WERI-Rb-1 (cell line): ENCODE results near the gene MLPH.

Source experiments
- DNase-seq: peaks from one replicate; pipeline ENCODE4 v3.0.0-alpha.2; 2020
- H3K27ac ChIP-seq: fragments of 250-450 bp; sonication (Bioruptor Pico); 2 replicates; pipeline ENCODE4 v1.5.1; 2020; ENCODE audit warnings: mild to moderate bottlenecking, moderate library complexity
- H3K27me3 ChIP-seq: fragments of 250-450 bp; sonication (Bioruptor Pico); 2 replicates; pipeline ENCODE4 v1.5.1; 2021; ENCODE audit warnings: mild to moderate bottlenecking, low read depth, moderate library complexity; ENCODE audit not compliant: insufficient read depth, severe bottlenecking
- H3K36me3 ChIP-seq: fragments of 250-450 bp; sonication (Bioruptor Pico); 2 replicates; pipeline ENCODE4 v1.5.1; 2020; ENCODE audit warnings: mild to moderate bottlenecking, moderate library complexity
- H3K4me3 ChIP-seq: 2 replicates; pipeline ENCODE4 v1.5.1; 2011; ENCODE audit warnings: low read depth, mild to moderate bottlenecking, control low read depth, low read length
- H3K9me3 ChIP-seq: fragments of 250-450 bp; sonication (Bioruptor Pico); 2 replicates; pipeline ENCODE4 v1.5.1; 2021; ENCODE audit warnings: mild to moderate bottlenecking, moderate library complexity; ENCODE audit not compliant: severe bottlenecking
- CTCF ChIP-seq: IDR thresholded peaks from 2 replicates; pipeline ENCODE4 v1.5.1; 2011; ENCODE audit warnings: low read depth, mild to moderate bottlenecking, control low read depth, inconsistent platforms, low read length

MLPH gene

GRCh38 chr2:237488901-237489860, 2.1 kb downstream of the MLPH start:
- H3K4me3 ChIP-seq = no peak overlapping the region
- no peak for DNase-seq
- no peak overlapping the region for H3K27ac ChIP-seq
- no peaks in the 10 kb centered on the region for H3K36me3 ChIP-seq
- peaks cover 98% of the 10 kb centered on the region for H3K27me3 ChIP-seq
- no peak for TF ChIP-seq CTCF
- H3K9me3 ChIP-seq = peaks cover 14% of the 10 kb centered on the region

GRCh38 chr2:237490009-237490711, 3.1 kb downstream of the MLPH start:
- no peak for DNase-seq
- Histone ChIP-seq H3K9me3 (peaks cover 14% of the 10 kb centered on the region), H3K27me3 (peaks cover 98% of the 10 kb centered on the region), H3K4me3 (no peak overlapping the region), H3K36me3 (no peaks in the 10 kb centered on the region), H3K27ac (no peak overlapping the region)
- TF ChIP-seq CTCF = no peak

GRCh38 chr2:237490795-237491194, 3.7 kb downstream of the MLPH start:
- DNase-seq = no peak
- Histone ChIP-seq H3K27me3 (peaks cover 98% of the 10 kb centered on the region), H3K9me3 (peaks cover 14% of the 10 kb centered on the region), H3K4me3 (no peak overlapping the region), H3K27ac (no peak overlapping the region), H3K36me3 (no peaks in the 10 kb centered on the region)
- no peak for TF ChIP-seq CTCF

GRCh38 chr2:237491515-237492118, 4.6 kb downstream of the MLPH start:
- no peak for TF ChIP-seq CTCF
- peaks cover 14% of the 10 kb centered on the region for H3K9me3 ChIP-seq
- peaks cover 98% of the 10 kb centered on the region for H3K27me3 ChIP-seq
- H3K27ac ChIP-seq = no peak overlapping the region
- DNase-seq = no peak
- no peaks in the 10 kb centered on the region for H3K36me3 ChIP-seq
- H3K4me3 ChIP-seq = no peak overlapping the region

- peaks cover 98% of the 10 kb centered on the region for H3K27me3 ChIP-seq
- no peak overlapping the region for H3K27ac ChIP-seq
- no peaks in the 10 kb centered on the region for H3K36me3 ChIP-seq
- H3K9me3 ChIP-seq = peaks cover 14% of the 10 kb centered on the region
- DNase-seq = no peak
- TF ChIP-seq CTCF = no peak
- H3K4me3 ChIP-seq = no peak overlapping the region
These were observed 5.3 kb downstream of the MLPH start for GRCh38 chr2:237492137-237492890.
